ENCODE data around the gene ZBTB7C.

GRCh38 chr18:48407358-48407757 lies 1.8 kb downstream of the ZBTB7C start:
- TF ChIP-seq CTCF (IDR thresholded peaks at IDR 0.05) (no peak), POLR2A (IDR thresholded peaks at IDR 0.05) (no peak), POLR2AphosphoS5 (IDR thresholded peaks at IDR 0.05) (no peak)
